ENCODE results near the gene PSEN2. TPM values are rescaled to one million over a fixed set of nuclear protein-coding genes. Genes with fewer than 3 reads are reported as not detected.
"Not testable (repeated sequence)": the region's sequence is repeated elsewhere in the genome, so short reads cannot be mapped to it uniquely, and the experiment has no call there.

The PSEN2 gene
- 30.9 TPM for total RNA-seq
- long read RNA-seq, transcript PSEN2-203 (13 exons, 1,947 nt) = minor isoform, 22 of 170 reads
- long read RNA-seq, transcript PSEN2-202 (13 exons, 2,306 nt) = major isoform, 45 of 170 reads
- long read RNA-seq, partial matches to known transcripts = 40 of 170 reads
- long read RNA-seq, other reads (novel, unspliced or antisense) = 63 of 170 reads

DNA sequence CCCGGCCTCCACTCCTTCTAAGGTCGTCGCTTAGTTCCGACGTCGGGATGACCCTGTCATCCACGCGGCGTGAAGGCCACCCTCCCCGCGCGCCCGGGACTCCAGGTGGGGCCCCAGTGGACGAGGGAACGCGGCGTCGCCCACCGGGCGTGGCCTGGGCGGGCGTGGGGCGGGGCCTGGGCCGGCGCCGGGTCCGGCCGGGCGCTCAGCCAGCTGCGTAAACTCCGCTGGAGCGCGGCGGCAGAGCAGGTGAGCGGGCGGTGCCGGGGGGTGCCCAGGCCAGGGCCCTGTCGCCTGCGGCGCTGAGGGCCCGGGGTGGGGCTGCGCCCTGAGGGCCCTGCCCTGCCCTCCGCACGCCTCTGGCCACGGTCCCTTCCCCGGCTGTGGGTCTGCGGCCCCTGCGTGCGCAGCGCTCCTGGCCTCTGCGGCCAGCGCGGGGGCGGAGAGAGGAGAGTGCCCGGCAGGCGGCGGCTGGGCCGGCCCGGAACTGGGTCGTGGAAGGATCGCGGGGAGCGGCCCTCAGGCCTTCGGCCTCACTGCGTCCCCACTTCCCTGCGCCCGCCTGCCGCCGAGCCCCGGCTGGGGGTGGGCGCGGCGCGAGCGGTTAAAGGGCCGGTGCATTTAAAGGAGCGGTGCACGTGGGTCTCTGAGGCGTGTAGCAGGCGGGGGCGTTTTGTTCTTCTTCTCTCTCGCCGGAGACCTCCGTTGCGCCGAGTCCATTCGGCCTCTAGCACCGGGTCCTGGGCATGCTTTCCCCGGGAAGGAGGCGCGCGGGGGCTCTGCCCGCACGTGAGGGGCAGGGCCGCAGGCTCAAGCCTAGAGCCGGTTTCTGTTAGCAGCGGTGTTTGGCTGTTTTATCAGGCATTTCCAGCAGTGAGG, at the start of gene PSEN2:
Gene PSEN2, plus strand, starts transcription at position 216 of the 879 bp plus-strand sequence. CDS start 11,292 bp downstream, outside the sequence.
- no peak for DNase-seq (ENCODE audit: low spot score)

DNA sequence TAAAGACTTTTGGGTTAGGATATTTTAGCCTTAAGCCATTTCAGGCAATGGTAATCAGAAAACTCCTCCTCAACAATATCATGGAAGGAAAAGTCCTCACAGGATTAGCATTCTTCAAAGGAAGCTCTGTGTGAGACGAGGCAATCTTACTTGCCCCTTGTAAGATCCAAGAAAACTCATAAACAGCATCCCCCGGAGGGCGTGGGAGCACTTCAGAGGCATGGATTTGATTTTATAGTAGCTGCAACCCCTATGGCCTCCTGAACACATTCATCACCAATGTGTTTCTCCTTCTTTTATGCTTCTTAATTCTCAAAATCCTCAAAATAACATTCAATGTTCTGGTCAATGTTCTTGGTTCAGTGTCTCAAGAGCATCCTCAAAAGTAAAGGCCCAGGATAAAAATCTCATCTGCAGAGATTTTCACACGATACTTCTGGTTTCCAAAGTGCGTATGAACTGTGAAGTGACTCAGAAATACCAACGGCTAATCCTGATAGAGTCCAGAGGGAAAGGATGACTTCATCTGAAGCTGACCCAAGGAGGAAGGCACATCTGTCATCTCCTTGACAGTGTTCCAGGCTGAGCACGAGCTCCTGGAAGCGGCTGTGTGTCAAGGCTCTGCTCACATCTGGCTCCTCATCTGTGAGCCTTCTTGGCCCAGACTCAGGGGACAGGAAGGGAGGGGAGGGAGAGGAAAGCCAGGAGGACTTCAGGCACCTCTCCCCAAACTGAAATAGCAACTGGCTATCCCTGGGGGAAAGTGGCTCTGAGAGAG, 49.3 kb upstream of the PSEN2 start:
- no peak for DNase-seq (ENCODE audit: low spot score)

DNA sequence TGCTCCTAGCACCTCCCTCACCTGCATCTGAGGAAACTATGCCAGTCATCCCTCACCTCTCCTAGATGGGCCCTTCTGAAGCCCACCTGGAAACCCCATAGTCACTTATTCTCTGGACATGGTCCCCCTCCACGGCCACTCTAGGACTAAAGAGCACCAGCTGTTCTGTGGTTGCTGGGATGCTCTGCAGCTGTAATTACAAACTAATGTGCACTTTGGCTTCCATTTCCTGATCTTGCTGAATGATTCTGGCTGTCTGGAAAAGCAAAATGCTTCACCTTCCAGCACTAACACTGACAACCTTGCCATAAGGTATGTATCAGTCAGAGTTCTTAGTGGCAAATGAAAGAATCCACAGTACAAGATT, 48.7 kb upstream of the PSEN2 start:
- DNase-seq (ENCODE audit: low spot score) = no peak

DNA sequence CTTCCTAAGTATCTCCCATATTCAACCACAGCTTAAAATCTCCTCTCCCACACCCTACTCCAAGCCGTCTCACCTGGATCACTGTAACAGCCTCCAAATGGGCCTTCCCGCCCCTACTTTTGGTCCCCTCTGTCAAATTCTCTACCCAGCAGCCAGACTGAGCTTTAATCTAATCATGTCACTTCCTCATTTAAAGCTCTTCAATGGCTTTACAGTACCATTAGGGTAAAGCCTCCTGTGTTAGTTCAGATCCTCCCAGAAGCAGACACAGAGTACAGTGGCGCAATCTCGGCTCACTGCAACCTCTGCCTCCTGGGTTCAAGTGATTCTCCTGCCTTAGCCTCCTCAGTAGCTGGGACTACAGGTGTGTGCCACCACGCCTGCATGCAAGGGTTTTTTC, 46.8 kb upstream of the PSEN2 start:
- no peak for DNase-seq (ENCODE audit: low spot score)

DNA sequence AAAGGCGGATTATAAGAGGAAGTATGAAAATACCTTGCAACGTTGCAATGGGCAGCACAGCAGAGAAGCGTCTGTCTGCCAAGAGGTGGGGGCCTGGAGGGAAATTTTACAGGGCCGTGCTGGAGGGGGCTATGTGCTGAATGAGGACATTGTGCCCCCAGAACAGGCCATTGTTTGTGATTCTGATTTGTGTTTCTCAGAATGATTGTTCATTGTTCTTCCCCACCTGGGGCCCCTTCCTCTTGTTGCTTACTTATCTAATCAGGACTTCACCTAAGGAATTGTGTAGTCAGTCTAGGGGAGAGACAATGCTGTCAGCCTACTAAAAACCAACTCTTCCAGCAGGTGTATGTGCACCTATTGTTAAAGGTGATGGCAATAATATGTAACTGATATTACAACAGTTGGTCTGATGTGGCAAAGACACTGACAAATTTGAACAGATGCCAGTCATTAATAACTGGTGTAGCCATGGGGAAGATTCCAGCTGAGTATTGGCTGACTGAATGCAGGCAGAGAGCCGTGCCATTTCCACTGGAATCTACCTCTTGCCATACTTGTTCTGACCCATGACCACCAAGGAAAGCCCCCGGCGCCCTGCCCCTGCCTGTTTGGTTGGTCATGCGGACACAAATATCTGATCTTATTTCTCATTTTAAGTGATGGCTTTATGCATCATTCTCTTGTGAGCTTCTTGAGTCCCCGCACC, 45.2 kb upstream of the PSEN2 start:
- DNase-seq (ENCODE audit: low spot score) = no peak

DNA sequence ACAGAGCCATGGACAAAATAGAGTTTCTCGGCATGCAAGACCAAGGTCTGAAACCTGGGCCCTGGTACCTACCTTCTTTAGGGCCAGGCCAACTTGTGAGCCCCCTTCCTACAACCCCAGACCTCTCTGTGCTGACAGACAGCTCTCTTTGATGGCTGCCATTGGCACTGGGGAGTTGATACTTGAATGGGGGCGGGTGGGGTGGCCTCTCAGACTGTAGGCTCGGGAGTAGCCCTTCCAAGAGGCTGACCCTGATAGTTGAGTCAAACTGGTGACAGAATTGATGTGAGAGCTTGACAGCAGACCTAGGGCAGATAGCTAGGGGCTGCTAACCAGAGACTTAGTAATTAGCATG, 44.7 kb upstream of the PSEN2 start:
- no peak for DNase-seq (ENCODE audit: low spot score)

DNA sequence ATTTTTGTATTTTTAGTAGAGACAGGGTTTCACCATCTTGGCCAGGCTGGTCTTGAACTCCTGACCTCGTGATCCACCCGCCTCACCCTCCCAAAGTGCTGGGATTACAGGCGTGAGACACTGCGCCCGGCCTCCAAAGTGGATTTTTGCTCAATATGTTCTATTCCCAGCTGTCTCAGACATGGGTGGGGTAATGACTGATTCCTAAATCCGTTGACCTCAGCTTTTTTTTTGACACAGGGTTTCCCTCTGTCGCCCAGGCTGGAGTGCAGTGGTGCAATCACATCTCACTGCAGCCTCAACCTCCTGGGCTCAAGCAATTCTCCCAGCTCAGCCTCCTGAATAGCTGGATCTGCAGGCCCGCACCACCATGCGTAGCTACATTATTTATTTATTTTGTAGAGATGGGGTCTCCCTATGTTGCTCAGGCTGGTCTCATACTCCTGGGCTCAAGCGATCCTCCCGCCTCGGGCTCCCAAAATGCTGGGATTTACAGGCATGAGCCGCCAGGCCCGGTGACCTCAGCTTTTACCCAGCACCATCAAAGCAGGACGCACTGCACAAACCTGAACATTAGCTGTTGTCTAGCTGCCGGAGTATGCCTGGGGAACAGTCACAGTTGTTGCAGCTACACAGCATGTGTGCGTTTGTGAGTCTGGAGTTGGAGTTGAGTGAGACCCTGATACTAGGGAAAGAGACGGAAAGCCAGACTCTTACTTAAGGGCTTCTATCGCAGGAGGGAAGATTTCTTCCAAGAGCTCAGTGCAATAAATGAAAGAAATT, 43.7 kb upstream of the PSEN2 start:
- DNase-seq (ENCODE audit: low spot score) = no peak

DNA sequence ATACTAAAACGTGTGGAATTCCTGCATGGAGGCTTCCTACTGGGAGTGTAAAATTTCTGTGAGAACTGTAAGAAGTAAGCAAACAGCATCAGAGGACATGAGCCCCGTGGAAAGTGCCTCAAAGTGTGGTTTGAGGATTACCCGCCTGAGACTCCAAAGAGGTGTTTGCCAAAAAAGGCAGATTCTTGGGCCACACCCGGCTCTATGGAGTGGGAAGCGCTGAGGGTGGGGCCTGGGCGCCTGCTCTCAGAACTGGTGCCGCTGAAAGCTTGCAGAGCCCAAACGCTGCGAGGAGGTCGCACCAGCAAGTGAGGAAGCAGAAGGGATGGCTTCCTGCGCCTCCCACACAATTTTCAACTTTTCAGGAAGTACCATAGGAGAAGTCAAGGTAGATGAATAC, 43.0 kb upstream of the PSEN2 start:
- no peak for DNase-seq (ENCODE audit: low spot score)

DNA sequence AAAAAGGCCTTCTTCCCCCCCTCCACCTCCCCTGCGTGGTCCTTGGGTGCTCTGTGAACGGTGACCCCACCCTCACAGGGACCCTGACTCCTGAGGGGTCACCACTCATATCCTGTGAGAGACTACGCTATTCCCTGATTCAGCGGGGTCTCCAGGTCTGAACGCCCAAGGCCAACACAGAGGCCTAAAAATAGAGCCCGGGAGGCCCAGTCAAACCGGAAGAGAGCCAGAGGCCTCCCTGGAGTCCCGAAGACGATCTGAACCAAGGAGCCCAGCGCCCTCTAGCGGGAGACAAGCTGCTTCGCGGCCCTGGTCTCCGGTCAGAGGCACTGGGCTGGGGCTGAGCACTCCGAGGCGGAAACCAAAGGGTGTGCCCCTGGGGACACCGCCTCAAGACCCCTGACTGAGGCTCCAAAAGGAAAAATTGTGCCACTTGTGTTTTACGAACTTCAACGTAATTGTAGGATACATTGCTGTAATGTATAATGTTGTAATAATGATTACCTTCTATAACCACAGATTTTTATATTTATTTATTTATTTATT, 42.4 kb upstream of the PSEN2 start:
- peak; percentile 97 for DNase-seq (ENCODE audit: low spot score)

DNA sequence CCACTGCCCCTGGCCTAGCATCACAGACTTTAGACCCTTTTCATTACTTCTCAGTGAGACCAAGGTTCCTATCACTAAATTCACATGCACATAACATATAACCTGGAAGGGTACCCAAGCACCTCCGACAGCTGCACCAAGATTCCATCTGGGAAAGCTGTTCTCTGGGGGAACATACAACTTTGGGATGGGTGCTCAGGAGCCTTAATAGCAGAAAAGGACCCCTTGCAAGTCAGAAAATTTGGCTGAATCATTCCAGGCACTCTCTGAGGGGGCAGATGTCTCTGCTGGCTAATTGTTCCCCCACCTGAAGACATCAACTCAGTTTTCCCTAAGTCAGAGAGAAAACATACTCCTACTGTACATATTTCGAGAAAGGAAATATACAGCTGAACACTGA, 41.3 kb upstream of the PSEN2 start:
- no peak for DNase-seq (ENCODE audit: low spot score)

DNA sequence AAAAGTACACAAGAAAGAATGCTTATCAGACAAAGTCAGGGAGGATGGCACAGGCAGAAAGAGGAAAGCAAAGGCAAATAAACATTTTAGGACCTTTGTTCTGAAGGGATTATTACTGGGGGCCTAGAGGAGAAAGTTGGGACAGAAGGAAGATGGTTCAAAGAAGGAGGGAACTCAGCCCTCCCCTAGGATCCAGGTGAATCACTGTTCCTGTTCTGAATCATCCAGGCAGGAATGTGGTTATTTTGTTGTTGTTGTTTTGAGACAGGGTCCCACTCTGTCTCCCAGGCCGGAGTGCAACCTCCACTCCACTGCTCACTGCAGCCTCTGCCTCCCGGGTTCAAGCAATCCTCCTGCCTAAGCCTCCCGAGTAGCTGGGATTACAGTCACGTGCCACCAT, 38.5 kb upstream of the PSEN2 start:
- DNase-seq (ENCODE audit: low spot score) = no peak

DNA sequence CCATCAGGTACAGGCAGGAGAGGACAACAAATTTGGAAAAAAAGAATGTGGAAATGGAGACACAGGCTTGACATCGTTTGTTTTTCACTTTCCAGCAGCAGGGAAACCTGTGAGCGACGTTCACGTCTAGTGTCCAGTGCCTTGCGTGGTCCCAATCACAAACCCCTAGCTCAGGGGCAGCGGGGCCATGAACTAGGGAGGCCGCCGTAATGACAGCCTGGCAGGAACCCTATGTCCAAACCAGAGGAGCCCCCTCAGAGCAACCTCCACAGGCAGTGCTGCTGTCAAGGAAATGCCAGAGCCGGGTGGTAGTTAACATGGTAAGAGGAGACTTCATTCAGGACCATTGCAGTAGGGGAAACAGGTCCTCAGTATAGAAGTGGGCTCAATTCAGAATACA, 37.8 kb upstream of the PSEN2 start:
- DNase-seq (ENCODE audit: low spot score) = no peak

DNA sequence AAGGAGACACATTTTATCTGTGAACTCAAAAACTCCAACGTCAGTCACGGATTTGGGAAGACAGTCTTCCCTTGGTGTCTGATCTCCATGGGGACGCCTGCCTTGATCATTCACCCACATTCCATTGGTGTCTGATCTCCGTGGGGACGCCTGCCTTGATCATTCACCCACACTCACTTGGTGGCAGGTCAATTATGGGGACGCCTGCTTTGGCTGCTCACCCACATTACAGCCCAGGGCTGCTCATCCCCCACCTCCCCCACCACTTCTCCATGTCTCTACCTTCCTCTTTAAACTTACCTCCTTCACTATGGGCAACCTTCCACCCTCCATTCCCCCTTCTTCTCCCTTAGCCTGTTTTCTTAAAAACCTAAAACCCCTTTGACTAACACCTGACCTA, 36.2 kb upstream of the PSEN2 start:
- DNase-seq (ENCODE audit: low spot score) = not testable (repeated sequence)

DNA sequence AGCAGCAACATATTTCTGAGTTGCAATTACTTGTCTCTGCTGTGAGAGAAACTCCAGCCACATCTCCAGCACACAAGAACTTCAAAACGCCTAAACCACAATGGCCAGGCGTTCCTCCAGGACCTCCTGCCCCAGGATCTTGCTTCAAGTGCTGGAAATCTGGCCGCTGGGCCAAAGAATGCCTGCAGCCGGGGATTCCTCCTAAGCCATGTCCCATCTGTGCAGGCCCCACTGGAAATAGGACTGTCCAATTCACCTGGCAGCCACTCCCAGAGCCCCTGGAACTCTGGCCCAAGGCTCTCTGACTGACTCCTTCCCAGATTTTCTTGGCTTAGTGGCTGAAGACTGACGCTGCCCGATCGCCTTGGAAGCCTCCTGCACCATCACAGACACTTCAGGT, 35.0 kb upstream of the PSEN2 start:
- not testable (repeated sequence) for DNase-seq (ENCODE audit: low spot score)

DNA sequence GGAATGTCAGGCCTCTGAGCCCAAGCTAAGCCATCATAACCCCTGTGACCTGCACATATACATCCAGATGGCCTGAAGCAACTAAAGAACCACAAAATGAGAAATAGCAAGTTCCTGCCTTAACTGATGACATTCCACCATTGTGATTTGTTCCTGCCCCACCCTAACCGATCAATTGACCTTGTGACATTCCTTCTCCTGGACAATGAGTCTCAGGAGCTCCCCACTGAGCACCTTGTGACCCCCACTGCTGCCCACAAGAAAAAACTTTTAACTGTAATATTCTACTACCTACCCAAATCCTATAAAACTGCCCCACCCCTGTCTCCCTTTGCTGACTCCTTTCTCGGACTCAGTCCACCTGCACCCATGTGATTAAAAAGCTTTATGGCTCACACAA, 32.5 kb upstream of the PSEN2 start:
- not testable (repeated sequence) for DNase-seq (ENCODE audit: low spot score)

DNA sequence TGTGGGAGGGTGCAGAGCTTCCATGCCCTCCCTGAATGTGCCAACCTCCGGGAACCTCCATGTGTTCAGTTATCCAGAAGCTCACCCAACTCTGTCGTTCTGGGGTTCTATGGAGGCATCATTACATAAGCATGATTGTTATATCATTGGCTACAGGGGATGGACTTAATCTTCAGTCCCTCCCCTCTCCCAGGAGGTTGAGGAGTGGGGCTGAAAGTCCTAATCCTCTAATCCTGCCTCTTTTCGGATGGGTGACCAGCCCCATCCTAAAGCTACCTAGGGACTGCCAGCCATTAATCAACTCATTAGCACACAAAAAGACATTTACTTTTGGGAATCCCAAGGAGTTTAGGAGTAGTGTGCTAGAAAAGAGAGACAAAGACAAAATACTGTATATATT, 32.0 kb upstream of the PSEN2 start:
- no peak for DNase-seq (ENCODE audit: low spot score)

DNA sequence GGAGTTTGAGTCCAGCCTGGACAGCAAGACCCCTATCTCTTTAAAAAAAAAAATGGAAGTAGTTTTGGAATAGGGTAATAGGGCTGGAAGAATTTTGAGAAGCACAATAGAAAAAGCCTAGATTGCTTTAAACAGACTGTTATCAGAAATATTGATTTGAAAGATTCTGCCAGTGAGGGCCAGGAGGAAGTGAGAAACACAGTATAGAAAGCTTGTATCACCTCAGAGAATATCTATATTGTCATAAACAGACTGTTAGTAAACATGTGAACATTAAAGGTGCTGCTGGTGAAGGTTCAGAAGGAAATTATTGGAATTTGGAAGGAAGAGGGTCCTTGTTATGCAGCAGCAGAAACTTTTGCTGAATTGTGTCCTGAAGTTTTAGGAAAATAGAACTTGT, 24.8 kb upstream of the PSEN2 start:
- no peak for DNase-seq (ENCODE audit: low spot score)

DNA sequence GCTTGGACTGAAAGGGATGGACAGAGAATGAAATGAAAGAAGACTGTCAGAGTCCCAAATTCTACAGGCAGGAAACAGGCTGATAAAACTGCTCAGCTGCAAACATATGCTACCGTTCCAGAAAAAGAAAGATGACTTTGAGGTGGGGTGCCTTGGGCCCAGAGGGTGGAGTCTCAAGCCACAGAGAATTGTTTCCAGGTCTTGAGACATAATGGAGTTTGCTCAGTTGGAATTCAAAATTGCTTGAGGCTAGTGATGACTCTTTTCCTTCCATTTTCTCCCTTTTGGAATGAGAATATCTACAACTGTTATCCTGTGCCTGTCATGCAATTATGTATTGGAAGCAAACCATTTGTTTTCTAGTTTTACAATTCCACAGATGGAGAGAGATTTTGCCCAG, 23.6 kb upstream of the PSEN2 start:
- no peak for DNase-seq (ENCODE audit: low spot score)

DNA sequence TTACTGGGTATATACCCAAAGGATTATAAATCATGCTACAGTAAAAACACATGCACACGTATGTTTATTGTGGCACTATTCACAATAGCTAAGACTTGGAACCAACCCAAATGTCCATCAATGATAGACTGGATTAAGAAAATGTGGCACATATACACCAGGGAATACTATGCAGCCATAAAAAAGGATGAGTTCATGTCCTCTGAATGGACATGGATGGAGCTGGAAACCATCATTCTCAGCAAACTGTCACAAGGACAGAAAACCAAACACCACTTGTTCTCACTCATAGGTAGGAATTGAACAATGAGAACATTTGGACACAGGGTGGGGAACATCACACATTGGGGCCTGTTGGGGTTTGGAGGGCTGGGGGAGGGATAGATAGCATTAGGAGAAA, 15.9 kb upstream of the PSEN2 start:
- not testable (repeated sequence) for DNase-seq (ENCODE audit: low spot score)

DNA sequence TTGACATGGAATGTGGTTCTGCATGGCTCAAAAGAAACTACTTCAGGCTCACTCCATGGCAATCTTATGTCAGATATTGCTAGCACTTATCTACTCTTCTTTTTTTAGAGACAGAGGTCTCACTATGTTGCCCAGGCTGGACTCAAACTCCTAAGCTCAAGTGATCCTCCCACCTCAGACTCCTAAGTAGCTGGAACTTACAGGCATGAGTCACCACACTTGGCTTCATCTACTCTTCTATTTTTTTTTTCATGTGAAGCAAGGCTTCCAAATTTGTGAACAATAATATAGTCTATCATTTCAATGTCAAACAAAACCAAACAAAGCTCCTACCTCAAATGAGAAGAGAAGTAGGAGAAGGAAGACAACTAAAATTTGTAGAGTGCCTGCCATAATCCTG, 7.5 kb upstream of the PSEN2 start:
- no peak for DNase-seq (ENCODE audit: low spot score)

DNA sequence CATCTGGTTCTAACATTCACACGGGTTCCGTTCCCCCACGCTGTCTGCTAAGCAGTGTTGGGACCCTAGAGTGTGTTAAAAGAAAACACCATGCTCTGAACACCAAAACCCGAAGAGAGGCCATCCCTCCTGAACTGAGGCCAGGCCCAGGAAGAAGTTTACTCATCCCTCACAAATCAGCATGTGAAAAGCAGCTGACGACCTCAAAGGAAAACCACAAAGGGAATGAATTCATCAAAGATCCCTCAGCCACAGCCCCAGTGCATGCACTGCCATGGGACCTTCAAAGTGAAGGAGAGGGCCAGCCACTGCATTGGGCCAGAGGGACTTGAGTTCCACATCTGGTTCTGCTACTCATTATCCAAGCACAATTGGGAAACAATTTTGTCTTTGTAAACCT, 7.0 kb upstream of the PSEN2 start:
- no peak for DNase-seq (ENCODE audit: low spot score)
